Measurements from ENCODE around the gene FGF18. TPM values are rescaled to one million over a fixed set of nuclear protein-coding genes. Genes with fewer than 3 reads are reported as not detected.

Gene FGF18
- total RNA-seq, 2 donors from 2014 or later: 0.81 to 1.6 TPM

DNA sequence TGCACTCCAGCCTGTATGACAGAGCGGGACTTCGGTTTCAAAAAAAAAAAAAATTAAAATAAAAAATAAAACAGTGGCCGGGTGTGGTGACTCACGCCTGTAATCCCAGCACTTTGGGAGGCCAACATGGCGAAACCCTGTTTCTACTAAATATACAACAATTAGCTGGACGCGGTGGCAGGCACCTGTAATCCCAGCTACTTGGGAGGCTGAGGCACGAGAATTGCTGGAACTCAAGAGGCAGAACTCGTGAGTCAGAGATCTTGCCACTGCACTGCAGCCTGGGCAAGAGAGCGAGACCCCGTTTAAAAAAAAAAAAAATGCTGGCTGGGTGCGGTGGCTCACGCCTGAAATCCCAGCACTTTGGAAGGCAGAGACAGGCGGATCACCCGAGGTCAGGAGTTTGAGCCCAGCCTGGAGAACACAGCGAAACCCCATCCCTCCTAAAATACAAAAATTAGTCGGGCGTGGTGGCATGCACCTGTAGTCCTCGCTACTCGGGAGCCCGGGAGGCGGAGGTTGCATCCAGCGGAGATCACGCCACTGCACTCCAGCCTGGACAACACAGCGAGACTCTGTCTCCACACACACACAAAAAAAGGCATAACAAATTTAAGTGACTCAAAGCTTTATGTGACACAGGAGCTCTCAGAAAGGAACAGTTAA, 33.3 kb upstream of the FGF18 start:
- Histone ChIP-seq H3K27me3 (replicated peaks; ENCODE audit: insufficient read depth) (no peaks in the 10 kb centered on the region), H3K4me1 (ENCODE audit: control insufficient read depth in 1 of 2, low read depth in 2 of 2) (peaks cover 20 to 21% of the 10 kb centered on the region in 2 donors), H3K36me3 (no peaks in the 10 kb centered on the region), H3K9me3 (no peaks in the 10 kb centered on the region), H3K27ac (no peak overlapping the region), H3K4me3 (no peak overlapping the region)
- no peak for DNase-seq (ENCODE audit: low spot score)
- ATAC-seq (ENCODE audit: insufficient number of reproducible peaks, low FRiP score, low read depth): no peak
- TF ChIP-seq, protein P1, sequence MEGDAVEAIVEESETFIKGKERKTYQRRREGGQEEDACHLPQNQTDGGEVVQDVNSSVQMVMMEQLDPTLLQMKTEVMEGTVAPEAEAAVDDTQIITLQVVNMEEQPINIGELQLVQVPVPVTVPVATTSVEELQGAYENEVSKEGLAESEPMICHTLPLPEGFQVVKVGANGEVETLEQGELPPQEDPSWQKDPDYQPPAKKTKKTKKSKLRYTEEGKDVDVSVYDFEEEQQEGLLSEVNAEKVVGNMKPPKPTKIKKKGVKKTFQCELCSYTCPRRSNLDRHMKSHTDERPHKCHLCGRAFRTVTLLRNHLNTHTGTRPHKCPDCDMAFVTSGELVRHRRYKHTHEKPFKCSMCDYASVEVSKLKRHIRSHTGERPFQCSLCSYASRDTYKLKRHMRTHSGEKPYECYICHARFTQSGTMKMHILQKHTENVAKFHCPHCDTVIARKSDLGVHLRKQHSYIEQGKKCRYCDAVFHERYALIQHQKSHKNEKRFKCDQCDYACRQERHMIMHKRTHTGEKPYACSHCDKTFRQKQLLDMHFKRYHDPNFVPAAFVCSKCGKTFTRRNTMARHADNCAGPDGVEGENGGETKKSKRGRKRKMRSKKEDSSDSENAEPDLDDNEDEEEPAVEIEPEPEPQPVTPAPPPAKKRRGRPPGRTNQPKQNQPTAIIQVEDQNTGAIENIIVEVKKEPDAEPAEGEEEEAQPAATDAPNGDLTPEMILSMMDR (IDR thresholded peaks at IDR 0.05): no peak

DNA sequence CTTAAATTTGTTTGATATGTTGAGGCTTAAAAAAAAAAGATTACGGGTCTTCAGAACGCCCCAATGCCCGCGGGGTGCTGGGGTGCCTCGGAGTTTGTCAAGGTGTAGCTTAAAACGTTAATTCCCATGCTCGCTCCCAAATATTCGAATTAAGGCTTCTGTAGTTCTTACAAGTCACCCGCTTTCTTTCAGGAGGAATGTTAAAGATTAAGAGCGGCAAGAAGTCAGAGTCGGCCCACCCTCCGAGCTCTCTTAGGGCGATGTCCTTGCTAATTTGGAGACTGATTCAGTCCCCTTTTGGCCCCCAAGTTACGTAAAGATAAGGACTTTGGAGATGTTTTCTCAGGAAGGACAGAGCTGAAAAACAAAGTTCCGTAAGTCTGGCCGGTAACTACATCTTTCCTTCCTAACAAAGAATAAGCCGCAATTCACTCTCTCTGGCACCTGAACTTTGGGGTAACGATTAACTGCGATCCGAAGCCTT, 32.5 kb upstream of the FGF18 start:
- H3K27me3 ChIP-seq (replicated peaks; ENCODE audit: insufficient read depth): no peaks in the 10 kb centered on the region
- peaks cover 22 to 25% of the 10 kb centered on the region in 2 donors for H3K4me1 ChIP-seq (ENCODE audit: control insufficient read depth in 1 of 2, low read depth in 2 of 2)
- peaks cover 7% of the 10 kb centered on the region for H3K36me3 ChIP-seq

DNA sequence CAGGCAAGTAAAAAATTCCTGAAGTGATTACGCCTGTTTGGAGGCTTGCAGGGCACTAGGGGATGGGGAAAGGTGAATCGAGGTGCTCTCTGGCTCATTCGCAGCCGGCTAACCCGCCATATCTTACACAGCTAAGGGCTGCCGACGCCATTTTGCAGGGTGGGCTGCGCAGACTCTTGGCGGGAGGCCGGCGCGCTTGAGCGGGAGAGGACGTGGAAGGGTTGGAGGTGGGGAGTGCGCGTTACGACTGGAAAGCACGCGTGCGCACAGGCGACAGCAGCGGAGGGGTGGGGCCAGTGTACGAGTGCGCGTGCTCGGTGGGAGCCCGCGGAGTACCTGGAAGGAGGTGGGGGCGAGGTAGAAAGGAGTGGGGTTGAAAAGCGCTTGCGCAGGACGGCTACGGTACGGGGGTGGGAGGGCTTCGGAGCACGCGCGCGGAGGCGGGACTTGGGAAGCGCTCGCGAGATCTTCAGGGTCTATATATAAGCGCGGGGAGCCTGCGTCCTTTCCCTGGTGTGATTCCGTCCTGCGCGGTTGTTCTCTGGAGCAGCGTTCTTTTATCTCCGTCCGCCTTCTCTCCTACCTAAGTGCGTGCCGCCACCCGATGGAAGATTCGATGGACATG, 32.0 kb upstream of the FGF18 start, which contains the start of gene NPM1:
NPM1 (plus strand) TSS at position 505 of the 625 bp plus-strand sequence; CDS start at position 605, 100 bp downstream.
- TF ChIP-seq, protein P1 (IDR thresholded peaks at IDR 0.05): no peak
- peak within 1 kb of the TSS; percentile 80 to 81 for H3K27ac ChIP-seq
- peak within 1 kb of the TSS; percentile 86 for H3K4me3 ChIP-seq
- ATAC-seq (ENCODE audit: insufficient number of reproducible peaks, low FRiP score, low read depth) (peak; percentile 97), DNase-seq (ENCODE audit: low spot score) (peak; percentile 81)
- no peaks in the 10 kb centered on the region for H3K27me3 ChIP-seq (replicated peaks; ENCODE audit: insufficient read depth)
- peaks cover 22 to 25% of the 10 kb centered on the region in 2 donors for H3K4me1 ChIP-seq (ENCODE audit: control insufficient read depth in 1 of 2, low read depth in 2 of 2)
- peaks cover 12% of the 10 kb centered on the region for H3K36me3 ChIP-seq
- no peaks in the 10 kb centered on the region for H3K9me3 ChIP-seq

More for the DNA sequence above, 32.5 kb upstream of the FGF18 start:
- Histone ChIP-seq H3K9me3 (no peaks in the 10 kb centered on the region), H3K27ac (peak overlapping the region; percentile 55 to 80), H3K4me3 (peak overlapping the region; percentile 86)
- ATAC-seq (ENCODE audit: insufficient number of reproducible peaks, low FRiP score, low read depth): no peak
- no peak for DNase-seq (ENCODE audit: low spot score)
- TF ChIP-seq, protein P1 (IDR thresholded peaks at IDR 0.05): no peak

DNA sequence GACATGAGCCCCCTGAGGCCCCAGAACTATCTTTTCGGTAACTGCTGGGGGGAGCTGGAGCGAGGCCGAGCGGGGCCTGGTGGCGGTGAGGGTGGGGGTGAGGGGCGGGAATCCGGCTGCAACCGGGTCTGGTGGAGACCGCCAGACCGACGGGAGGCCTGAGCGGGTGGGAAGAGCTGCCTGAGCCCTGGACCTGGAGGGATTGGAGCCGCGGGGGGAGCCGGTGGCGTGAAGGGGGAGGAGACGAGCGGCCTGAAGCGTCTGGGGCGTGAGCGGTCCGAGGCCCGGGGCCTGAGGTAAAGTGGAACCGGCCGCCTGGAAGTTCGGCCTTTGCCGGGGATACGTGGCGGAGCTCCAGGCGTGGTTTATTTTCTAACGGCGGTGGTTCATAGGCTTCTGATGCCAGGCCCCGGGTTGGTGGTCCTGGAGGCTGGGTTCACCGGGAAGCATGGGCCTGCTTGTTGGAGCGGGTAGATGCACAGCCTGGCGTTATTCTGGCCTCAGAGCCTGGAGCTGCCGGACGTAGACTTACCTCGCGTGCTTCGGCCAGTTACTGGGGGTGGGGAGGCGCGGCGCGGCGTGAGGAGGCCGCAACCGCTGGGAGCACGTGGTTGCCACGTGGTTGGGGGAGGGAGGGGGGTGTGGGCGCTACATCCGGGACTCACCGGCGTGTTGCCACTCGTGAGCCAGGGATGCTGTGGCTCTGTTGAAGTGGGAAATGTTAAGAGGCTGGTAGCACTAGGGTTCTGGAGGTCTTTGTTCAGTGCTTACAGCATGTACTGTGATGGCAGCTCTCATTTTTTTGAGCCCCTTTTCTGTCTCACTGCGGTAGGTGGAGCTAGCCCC, 31.3 kb upstream of the FGF18 start:
- Histone ChIP-seq H3K4me3 (peak overlapping the region; percentile 86), H3K27me3 (replicated peaks; ENCODE audit: insufficient read depth) (no peaks in the 10 kb centered on the region), H3K4me1 (ENCODE audit: control insufficient read depth in 1 of 2, low read depth in 2 of 2) (peaks cover 25% of the 10 kb centered on the region in 2 donors), H3K36me3 (peaks cover 17% of the 10 kb centered on the region), H3K27ac (peak overlapping the region; percentile 80 to 81), H3K9me3 (no peaks in the 10 kb centered on the region)
- TF ChIP-seq, protein P1 (IDR thresholded peaks at IDR 0.05): no peak
- DNase-seq (ENCODE audit: low spot score): peak; percentile 9
- ATAC-seq (ENCODE audit: insufficient number of reproducible peaks, low FRiP score, low read depth): peak; percentile 37

Data from thoracic aorta (tissue), 2 donors.